Epithelial cell of esophagus (primary cell): ENCODE data around the gene KIF20A.
"Not testable (repeated sequence)": the region's sequence is repeated elsewhere in the genome, so short reads cannot be mapped to it uniquely, and the experiment has no call there.

Experiments used
- DNase-seq: peaks from one replicate; pipeline ENCODE4 v3.0.0; 2010; ENCODE audit warnings: low read depth
- H3K4me3 ChIP-seq: 2 replicates; pipeline ENCODE4 v1.5.1; 2011; ENCODE audit warnings: mild to moderate bottlenecking, low read length, control low read depth
- TF ChIP-seq, protein P1 (sequence below): IDR thresholded peaks from 2 replicates; pipeline ENCODE4 v1.5.1; 2011; ENCODE audit warnings: low read depth, mild to moderate bottlenecking, low read length, control low read depth, inconsistent platforms; ENCODE audit not compliant: insufficient read depth; ENCODE audit errors: missing control alignments

KIF20A gene

DNA sequence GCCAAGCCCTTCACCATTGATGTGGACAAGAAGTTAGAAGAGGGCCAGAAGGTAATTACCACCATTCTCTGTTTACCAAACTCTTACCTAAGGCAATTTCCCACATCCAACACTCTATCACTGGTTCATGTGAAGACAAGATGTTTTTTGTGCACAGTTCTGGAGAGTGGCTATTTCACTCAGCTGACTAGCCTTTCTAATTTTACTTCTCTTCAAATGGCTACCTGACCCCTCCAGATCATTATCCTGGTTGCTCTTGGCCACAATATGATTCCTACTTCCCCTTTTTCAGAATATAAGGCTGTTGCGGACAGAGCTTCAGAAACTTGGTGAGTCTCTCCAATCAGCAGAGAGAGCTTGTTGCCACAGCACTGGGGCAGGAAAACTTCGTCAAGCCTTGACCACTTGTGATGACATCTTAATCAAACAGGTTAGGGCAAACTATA lies 7.1 kb downstream of the KIF20A start:
- TF ChIP-seq, protein P1, sequence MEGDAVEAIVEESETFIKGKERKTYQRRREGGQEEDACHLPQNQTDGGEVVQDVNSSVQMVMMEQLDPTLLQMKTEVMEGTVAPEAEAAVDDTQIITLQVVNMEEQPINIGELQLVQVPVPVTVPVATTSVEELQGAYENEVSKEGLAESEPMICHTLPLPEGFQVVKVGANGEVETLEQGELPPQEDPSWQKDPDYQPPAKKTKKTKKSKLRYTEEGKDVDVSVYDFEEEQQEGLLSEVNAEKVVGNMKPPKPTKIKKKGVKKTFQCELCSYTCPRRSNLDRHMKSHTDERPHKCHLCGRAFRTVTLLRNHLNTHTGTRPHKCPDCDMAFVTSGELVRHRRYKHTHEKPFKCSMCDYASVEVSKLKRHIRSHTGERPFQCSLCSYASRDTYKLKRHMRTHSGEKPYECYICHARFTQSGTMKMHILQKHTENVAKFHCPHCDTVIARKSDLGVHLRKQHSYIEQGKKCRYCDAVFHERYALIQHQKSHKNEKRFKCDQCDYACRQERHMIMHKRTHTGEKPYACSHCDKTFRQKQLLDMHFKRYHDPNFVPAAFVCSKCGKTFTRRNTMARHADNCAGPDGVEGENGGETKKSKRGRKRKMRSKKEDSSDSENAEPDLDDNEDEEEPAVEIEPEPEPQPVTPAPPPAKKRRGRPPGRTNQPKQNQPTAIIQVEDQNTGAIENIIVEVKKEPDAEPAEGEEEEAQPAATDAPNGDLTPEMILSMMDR: no peak

DNA sequence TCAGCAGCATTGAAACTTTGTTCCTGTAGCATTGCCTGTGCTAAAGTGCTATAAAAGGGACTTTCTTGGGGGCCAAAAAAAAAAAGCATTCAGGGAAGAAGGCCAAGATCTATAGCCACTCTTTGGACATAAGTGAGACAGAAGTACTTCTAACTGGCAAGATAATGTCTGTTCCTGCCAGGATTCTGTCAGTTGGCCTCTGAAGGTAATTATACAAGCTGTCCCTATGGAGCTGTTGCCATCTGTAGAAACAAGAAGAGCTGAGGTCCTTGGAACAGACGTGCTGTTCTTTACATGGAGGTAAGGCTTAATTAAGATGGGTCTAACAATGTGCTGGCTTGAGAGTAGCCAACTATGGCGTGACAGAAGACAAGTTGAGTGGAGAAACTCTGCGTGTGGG lies 9.7 kb downstream of the KIF20A start:
- no peak for DNase-seq
- no peak overlapping the region for H3K4me3 ChIP-seq
- TF ChIP-seq, protein P1: no peak

More for the DNA sequence above, 7.1 kb downstream of the KIF20A start:
- H3K4me3 ChIP-seq: no peak overlapping the region
- DNase-seq: no peak

DNA sequence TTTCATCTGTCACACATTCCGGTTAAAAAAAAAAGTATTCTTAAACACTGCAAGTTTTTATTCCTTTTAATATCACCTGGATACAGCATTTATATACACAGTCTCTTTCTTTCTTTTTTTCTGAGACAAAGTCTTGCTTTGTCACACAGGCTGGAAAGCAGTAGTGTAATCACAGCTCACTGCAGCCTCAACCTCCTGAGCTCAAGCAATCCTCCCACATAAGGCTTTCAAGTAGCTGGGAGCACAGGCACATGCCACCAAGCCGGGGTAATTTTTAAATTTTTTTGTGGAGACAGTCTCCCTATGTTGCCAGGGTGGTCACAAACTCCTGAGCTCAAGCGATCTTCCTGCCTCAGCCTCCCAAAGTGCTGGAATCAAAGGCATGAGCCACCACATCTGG lies 13.9 kb downstream of the KIF20A start:
- DNase-seq: no peak
- no peak overlapping the region for H3K4me3 ChIP-seq
- TF ChIP-seq, protein P1: no peak

DNA sequence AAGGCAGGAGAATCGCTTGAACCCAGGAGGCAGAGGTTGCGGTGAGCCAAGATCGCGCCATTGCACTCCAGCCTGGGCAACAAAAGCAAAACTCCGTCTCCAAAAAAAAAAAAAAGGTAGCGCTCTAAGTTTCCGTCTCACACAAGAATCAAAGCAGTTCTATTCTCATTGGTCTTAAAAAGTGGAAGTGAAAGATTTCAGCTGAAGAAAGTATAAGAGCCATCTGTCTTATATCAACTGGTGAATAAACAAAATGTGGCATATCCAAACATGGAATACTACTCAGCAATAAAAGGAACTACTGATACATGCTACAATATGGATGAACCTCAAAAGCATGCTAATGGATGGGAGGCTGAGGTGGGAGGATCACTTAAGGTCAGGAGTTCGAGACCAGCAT lies 14.9 kb downstream of the KIF20A start:
- DNase-seq: not testable (repeated sequence)

DNA sequence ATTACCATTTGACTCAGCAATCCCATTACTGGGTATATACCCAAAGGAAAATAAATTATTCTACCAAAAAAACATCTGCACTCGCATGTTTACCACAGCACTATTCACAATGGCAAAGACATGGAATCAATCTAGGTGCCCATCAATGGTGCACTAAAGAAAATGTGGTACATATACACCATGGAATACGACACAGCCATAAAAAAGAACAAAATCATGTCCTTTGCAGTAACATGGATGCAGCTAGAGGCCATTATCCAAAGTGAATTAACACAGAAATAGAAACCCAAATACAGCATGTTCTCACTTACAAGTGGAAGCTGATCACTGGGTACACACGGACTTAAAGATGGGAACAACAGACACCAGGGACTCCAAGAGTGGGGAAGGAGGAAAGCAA lies 32.1 kb downstream of the KIF20A start:
- TF ChIP-seq, protein P1: no peak
- DNase-seq: no peak
- no peak overlapping the region for H3K4me3 ChIP-seq

More for the DNA sequence above, 14.9 kb downstream of the KIF20A start:
- H3K4me3 ChIP-seq: not testable (repeated sequence)

DNA sequence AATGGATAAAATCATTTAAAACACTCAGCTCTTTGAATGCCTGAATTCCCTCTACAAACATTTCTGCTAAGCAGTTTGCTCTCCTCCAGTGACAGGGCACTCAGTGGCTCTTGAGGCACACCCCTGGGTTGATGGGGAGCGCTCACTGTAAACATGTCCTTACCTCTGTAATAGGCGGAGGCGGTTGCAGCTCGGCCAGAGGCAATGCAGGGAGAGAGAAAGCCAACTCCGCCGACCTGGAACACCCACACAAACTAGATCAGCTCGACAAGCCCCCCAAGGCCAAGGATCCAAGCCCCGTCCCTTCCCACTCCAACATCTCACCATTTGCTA lies 33.9 kb downstream of the KIF20A start:
- peak; percentile 33 for DNase-seq
- TF ChIP-seq, protein P1: no peak
- peak overlapping the region; percentile 97 for H3K4me3 ChIP-seq

DNA sequence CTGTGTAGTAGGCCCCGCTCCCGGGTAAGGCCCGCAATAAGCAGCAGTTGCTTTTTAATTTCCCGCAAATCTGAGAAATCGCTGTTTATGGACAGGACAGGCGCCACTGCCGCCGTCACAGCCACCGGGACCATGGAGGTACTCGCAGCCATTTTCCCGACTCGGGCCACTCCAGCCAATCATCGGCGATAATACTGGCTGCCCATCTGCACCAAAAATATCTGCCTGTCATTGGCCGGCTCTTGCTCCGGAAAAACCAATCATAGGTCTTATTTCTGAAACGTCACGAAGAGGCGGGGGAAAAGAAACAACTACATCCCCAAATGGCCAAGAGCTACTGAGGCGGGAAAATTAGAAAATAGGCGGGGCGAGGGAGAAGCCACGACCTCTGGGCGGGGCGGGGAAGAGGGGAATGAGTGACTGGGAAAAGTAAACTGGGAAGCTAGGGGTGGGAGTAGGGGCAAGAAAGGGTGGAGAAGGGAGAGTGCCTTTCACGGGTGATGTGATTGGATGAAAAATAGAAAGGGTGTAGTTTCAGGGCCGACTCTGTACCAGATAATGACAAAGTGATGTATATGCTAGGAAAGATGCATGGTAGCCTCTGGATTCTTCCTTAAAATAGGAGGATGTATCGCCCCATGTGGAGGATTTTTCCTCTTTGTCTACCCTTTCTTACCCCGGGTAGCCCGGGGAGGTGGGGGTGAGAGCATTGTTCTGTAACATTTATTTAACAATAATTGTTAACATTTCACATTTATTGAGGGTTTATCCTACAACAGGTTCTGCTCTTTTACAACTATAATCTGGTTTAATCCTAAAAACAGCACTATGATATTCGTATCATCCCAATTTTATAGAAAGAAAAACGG lies 34.5 kb downstream of the KIF20A start, which contains the start of gene CDC23:
CDC23 (minus strand) TSS at position 163 of the 869 bp plus-strand sequence; CDS start at position 152, 11 bp downstream.
- DNase-seq: peak; percentile 99
- H3K4me3 ChIP-seq: peak within 1 kb of the TSS; percentile 97
- TF ChIP-seq, protein P1: no peak
